ENCODE measurements around the gene CC2D1A. TPM values are rescaled to one million over a fixed set of nuclear protein-coding genes. Genes with fewer than 3 reads are reported as not detected.

Gene CC2D1A
- total RNA-seq, 4 donors from 2014 or later = 28.0 to 56.9 (median 36.0) TPM

GRCh38 chr19:13908674-13909073, 2.7 kb downstream of the CC2D1A start:
- intact Hi-C loops (cut with DNase I) = no loop called here
- 87 to 88% methylated on average over 8 of the region's 8 CpGs for WGBS, 2 donors
- Histone ChIP-seq H3K36me3 (peaks cover 16 to 58% (median 21%) of the 10 kb centered on the region in 3 donors), H3K4me1 (peaks cover 13 to 29% (median 15%) of the 10 kb centered on the region in 3 donors), H3K27ac (no peak overlapping the region), H3K4me3 (no peak overlapping the region), H3K27me3 (no peaks in the 10 kb centered on the region), H3K9me3 (no peaks in the 10 kb centered on the region)
- no peak for DNase-seq
- no peak for TF ChIP-seq CTCF (IDR thresholded peaks at IDR 0.05)
- no peak for TF ChIP-seq POLR2A (IDR thresholded peaks at IDR 0.05)

- Histone ChIP-seq H3K36me3 (peaks cover 16 to 65% (median 26%) of the 10 kb centered on the region in 3 donors), H3K9me3 (no peaks in the 10 kb centered on the region), H3K27me3 (no peaks in the 10 kb centered on the region), H3K4me3 (no peak overlapping the region), H3K4me1 (peaks cover 13 to 29% (median 15%) of the 10 kb centered on the region in 3 donors), H3K27ac (no peak overlapping the region)
- intact Hi-C loops (cut with DNase I) = no loop called here
- TF ChIP-seq CTCF (IDR thresholded peaks at IDR 0.05) = no peak
- TF ChIP-seq POLR2A (IDR thresholded peaks at IDR 0.05) = no peak
- WGBS, 2 donors = 100% methylated on average over 2 of the region's 2 CpGs
- DNase-seq = no peak
These were observed 3.4 kb downstream of the CC2D1A start for GRCh38 chr19:13909430-13909829.

DNA sequence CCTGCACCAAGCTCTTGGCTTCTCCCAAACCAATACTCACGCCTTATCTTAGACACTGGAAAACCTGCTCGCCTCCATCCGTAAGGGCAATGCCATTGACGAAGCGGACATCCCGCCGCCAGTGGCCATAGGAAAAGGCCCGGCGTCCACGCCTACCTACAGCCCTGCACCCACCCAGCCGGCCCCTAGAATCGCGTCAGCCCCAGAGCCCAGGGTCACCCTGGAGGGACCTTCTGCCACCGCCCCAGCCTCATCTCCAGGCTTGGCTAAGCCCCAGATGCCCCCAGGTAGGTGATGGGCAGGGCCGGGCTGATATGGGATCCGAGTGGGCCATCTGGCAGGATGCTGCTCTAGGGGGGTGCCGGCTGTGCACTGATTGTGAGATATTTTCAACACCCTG, 7.4 kb downstream of the CC2D1A start:
- 91 to 94% methylated on average over 5 to 8 of the region's 17 CpGs for WGBS, 2 donors
- peaks cover 22 to 100% (median 26%) of the 10 kb centered on the region in 3 donors for H3K36me3 ChIP-seq
- no peak overlapping the region for H3K27ac ChIP-seq
- no peak overlapping the region for H3K4me3 ChIP-seq
- no peak for TF ChIP-seq POLR2A (IDR thresholded peaks at IDR 0.05)
- TF ChIP-seq CTCF (IDR thresholded peaks at IDR 0.05) = no peak
- H3K27me3 ChIP-seq = no peaks in the 10 kb centered on the region
- DNase-seq = no peak
- no peaks in the 10 kb centered on the region for H3K4me1 ChIP-seq
- intact Hi-C loops (cut with DNase I) = no loop called here
- H3K9me3 ChIP-seq = no peaks in the 10 kb centered on the region

GRCh38 chr19:13914777-13915176, 8.8 kb downstream of the CC2D1A start:
- DNase-seq = no peak
- Histone ChIP-seq H3K4me1 (no peaks in the 10 kb centered on the region), H3K36me3 (peaks cover 36 to 100% (median 37%) of the 10 kb centered on the region in 3 donors), H3K9me3 (no peaks in the 10 kb centered on the region), H3K27me3 (no peaks in the 10 kb centered on the region), H3K4me3 (no peak overlapping the region), H3K27ac (no peak overlapping the region)
- TF ChIP-seq CTCF (IDR thresholded peaks at IDR 0.05) (no peak), POLR2A (IDR thresholded peaks at IDR 0.05) (no peak)
- 73 to 79% methylated on average over 3 of the region's 3 CpGs for WGBS, 2 donors
- intact Hi-C loops (cut with DNase I) = no loop called here

- Histone ChIP-seq H3K27me3 (no peaks in the 10 kb centered on the region), H3K4me3 (no peak overlapping the region), H3K4me1 (no peaks in the 10 kb centered on the region), H3K9me3 (peaks cover 0 to 7% (median 0%) of the 10 kb centered on the region in 3 donors), H3K27ac (no peak overlapping the region), H3K36me3 (peaks cover 41 to 100% (median 42%) of the 10 kb centered on the region in 3 donors)
- intact Hi-C loops (cut with DNase I) = no loop called here
- WGBS, 2 donors = 79 to 87% methylated on average over 14 of the region's 14 CpGs
- DNase-seq = no peak
- TF ChIP-seq CTCF (IDR thresholded peaks at IDR 0.05) (no peak), POLR2A (IDR thresholded peaks at IDR 0.05) (no peak)
These were observed 11.9 kb downstream of the CC2D1A start for GRCh38 chr19:13917888-13918406.
